HUDEP-2 (cell line): ENCODE data around the gene TNC.

Source experiments
- DNase-seq, 76 experiments: peaks; one replicate each; lab custom pipeline; 2025; ENCODE audit not compliant: unreplicated experiment in 76 of 76; lab: John Stamatoyannopoulos, UW

TNC gene

GRCh38 chr9:115117999-115118878, at the start of gene TNC:
TSS of gene TNC (minus strand) at chr9:115118157. CDS start at chr9:115091018, 27,139 bp downstream.
- DNase-seq = no peak

DNA sequence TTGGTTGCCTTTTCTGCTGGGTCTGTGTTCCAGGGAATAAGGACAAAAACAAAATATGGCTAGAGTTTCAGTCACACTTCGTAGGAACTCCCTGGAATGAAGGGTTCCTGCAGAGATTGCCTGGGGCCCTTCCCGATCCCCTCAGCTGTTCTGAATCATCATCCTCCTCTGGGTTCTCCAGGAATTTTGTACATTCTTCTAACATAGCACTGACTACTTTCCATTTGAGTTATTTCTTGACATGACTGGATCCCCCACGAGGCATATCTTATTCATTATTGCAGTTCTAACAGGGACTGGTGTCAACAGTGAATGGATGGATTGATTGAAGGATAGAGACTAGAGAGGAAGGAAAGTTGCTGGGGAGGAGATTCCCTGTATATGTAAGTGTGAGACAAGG, 49.2 kb upstream of the TNC start:
- no peak for DNase-seq

- DNase-seq = no peak
Observed at GRCh38 chr9:115165233-115165632, 47.3 kb upstream of the TNC start.

DNA sequence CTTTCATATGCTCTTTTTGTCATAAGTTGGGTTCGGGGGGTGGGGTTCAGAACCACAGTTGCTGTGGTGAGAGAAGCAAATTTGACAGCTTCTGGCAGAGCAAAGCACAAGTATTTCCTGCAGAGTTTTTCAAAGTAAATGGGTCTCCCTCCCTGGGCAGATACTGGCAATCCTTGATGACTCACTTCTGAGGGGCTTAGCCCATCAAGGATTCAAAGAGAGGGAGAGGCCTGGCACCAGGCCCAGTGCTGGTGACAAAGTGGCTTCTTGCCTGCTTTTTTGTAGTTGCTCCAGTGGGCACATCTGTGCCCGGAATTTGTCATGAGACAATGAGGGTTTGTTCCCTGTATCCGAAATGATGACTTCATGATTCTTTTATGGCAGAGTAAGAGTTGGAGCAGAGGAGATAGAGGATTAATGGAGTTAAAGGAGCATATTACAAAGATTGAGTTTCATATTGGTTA, 46.6 kb upstream of the TNC start:
- no peak for DNase-seq

DNA sequence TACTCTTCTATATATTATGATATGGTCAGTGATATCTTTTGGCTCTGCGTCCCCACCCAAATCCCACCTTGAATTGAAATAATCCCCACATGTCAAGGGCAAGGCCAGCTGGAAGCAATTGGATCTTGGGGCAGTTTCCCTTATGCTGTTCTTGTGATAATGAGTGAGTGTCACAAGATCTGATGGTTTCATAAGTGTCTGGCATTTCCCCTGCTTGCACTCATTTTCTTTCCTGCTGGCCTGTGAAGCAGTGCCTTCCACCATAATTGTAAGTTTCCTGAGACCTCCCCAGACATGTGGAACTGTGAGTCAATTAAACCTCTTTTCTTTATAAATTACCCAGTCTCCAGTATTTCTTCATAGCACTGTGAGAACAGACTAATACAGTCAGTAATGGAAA, 45.0 kb upstream of the TNC start:
- DNase-seq = no peak

DNA sequence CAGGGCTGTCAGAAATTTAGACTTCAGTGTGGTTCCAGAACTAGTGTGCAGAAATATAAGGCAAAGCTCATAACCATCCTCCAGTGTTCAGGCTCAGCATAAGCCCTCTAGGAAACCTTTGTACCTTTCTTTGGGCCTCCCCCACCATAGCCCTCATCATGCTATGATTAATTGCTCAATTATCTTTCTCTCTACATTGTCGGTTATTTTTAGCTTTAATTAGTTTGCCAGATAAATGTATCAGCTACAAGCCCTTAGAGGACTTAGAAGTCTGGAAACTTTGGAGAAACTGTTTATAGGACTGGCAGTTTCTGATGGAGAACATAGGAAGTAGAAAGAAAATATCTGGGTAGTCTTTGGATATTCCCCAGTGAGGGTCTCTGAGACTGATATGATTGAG, 43.5 kb upstream of the TNC start:
- no peak for DNase-seq

DNA sequence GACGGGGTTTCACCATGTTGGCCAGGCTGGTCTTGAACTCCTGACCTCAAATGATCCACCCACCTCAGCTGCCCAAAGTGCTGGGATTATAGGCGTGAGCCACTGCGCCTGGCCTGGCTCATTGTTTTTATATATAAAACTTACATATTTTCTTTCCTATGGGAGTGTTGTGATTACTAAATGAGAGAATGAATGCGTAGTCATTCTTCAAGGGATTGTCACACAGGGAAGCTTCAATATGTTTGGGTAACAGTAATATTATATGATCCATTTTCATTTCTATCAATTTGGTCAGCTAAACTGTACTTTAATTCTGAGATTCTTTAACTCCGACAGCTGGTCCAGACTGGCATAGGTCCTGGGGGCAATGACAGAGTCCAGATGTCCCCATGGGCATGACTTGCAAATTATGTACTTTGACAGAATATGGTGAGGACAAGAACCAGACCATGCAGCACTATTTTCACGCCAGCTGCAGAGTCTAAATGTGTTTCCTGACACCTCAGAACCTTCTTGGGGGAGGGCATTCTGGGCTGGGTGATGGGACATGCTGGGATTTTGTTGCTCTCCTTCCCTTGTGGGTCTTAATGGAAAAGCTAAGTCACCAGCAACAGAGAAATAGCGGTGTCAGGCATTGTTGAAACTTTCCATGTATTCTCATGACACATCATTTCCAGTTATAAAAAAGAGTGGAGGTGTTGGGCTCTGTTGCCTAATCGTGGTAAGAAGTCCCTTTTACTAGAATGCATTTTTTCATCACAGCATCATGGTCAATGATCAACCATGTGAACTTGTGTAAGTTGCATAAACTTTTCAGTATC, 40.9 kb upstream of the TNC start:
- no peak for DNase-seq

GRCh38 chr9:115157245-115157674, 39.3 kb upstream of the TNC start:
- no peak for DNase-seq

DNA sequence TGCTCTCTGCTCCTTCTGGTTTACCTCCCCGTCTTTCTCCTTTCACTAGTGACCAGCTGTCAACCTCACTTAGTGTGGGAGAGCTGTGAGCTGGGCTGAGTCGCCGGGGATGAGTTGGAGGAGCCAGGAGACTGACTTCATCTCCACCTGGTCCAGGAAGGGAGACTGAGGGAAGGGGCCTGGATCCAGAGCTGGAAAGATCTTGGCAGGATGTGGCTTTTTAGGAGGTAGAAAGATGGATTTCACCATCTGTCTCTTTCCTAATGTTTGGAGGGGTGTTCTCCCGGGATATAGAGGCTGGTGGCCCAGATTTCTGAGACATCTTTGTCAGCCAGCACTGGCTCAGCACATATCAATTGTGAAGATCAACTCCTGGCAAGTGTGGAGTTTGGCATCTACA, 37.1 kb upstream of the TNC start:
- DNase-seq = no peak

DNA sequence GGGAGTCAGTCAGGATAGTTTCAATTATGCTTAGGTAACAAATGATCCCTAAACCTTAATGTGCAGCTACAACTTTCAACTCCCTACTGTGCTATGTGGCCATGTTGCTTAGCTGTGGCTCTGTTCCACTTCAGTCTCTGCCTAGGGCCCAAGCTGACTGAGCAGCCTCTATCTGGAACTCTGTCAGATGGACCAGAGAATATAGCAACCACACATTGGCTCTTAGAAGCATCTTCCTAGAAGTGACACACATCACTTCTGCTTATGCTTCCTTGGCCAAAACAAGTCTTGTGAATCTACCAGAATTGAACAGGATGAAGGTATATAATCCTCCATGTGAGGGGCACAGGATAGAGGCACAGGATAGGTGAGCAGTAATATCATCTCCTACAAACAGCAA, 36.7 kb upstream of the TNC start:
- DNase-seq = no peak

DNA sequence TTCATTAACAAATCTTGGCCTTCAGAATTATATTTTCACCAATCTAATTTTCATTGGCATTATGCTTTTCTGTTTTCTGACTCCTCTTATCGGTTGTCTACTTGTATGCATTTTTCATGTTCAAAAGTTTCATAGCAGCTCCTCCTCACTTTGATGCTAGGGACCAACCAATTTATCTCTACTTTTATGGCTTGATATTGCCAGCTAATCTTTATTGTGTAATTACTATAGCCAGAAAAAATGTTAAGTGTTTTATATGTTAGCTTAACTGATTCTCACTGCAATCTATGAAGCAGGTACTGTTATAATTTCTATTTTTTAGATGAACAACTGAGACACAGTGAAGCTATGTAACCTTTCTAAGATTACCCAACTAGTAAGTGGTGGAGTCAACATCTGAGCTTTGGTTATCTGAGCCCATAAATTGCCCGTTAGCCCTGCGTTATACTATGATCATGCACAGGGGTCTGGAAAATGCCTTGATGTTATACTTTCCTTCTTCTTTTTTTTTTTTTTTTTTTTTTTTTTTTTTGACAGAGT, 34.4 kb upstream of the TNC start:
- DNase-seq = no peak

DNA sequence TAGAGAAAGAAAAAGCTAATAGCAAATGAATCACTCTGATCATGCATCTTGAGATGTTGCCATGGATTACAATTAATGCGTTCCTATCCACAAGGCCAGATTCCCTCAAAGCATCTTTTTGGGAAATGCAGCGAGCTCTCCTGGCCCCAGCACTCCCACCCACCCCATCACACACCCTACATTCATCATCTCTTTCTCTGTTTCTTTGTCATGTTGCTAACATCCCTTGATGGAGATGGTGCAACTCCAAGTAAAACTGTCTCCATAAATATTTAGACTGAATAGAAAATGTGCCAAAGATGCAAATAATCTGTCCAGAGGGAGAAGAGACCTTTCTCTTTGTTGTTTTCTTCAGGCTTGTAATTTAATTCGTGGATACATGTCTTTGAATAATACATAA, 30.8 kb upstream of the TNC start:
- DNase-seq = no peak

DNA sequence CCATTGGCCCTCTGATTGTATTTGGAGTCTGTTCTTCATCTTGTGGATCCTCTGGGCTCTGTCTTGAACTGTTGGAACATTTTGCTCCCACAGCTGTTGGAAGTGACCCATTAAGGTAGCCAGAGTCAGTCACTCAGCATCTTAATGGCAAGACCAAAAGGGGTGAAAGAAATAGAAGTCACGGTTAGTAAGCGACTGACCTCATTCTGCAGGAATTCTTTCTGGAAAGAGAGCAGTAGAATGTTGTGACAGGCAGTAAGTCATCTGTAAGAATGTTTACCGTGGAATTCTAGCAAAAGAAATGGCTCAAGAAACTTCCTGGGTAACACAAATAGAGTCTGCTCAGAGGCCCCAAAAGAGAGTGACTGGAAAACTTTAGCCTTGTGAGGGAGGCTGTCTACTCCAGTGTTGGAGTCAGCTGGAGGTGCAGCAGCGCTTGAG, 28.6 kb upstream of the TNC start:
- DNase-seq = no peak

DNA sequence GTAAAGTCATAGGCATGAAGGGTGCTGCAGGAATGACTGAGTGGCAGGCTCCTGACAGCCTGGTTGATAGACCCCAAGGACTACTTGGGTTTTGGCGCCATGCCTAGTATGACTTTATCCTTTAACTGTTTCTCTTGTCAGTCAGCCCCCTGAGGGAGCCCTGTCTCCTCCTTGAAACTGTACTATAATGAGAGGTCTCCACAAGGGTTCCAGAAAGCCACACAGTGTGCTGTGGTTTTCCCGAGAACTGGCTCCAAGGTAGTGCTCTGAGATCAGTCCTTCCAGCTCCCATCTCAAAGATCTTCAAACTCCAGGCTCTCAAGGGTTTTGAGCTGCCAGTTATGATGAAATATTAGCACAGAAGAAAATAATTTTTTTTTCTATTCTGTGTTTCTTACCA, 26.7 kb upstream of the TNC start:
- DNase-seq = no peak

DNA sequence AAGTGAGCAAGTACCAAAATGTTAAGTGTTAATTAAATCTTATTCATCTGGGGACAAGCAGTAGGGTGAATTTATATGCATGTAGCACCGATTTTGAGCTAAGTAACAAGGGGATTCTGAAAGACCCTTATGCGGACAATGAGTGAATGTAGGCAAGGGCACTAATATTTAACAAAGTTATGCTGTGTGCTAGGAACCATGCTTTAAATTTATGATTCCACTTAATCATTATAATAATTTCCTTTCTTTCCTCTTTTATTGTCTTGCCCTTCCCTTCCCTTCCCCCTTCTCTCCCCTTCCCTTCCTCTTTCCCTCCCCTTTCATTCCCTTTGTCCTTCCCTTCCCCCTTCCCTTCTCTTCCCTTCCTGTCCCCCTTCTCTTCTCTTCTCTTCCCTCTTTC, 25.7 kb upstream of the TNC start:
- no peak for DNase-seq

GRCh38 chr9:115142517-115143270, 24.7 kb upstream of the TNC start:
- no peak for DNase-seq

DNA sequence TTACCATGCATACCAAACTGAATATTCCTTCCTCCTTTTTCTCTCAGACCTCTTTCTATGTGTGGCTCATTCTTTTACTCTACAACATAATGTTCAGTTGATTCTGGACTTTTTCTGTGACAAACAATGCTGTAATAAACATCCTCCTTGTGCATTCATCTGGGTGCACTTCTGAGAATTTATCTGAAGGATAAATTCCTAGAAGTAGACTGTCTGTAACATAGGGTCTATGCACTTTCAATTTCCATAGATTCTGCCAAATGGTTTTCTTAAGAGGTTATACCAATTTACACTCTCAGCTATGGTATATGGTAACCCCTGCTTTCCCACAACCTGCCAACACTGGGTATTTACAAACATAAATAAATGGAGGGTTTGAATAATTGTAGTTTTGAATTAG, 24.1 kb upstream of the TNC start:
- DNase-seq = no peak

- DNase-seq = no peak
Observed at GRCh38 chr9:115141612-115142011, 23.7 kb upstream of the TNC start.

DNA sequence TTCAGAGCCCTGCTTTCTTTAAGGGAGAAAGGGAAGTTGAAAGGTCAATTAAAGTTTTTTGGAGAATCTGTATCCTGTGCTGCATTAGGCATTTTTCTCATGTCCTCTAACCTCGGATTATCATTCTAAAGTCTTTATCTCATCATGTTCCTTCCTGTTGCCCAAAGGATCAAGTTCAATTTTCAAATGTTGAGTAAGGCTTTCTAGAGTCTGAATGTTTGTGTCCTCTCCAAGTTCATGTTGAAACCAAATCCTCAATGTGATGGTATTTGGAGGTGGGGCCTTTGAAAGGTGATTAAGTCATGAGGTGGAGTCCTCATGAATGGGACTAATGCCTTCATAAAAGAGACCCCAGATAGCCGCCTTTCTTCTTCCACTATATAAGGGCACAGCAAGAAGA, 20.2 kb upstream of the TNC start:
- DNase-seq = no peak

- no peak for DNase-seq
Observed at GRCh38 chr9:115137526-115137925, 19.6 kb upstream of the TNC start.
